Gastroesophageal sphincter (tissue), 4 donors: ENCODE measurements around the gene FAM78B. TPM values are rescaled to one million over a fixed set of nuclear protein-coding genes. Genes with fewer than 3 reads are reported as not detected.

ENCODE experiments used
- ATAC-seq: fragments of 150-250 bp; one replicate; pipeline ENCODE4 v1.9.1; 2016; ENCODE audit warnings: mild to moderate bottlenecking, moderate library complexity
- H3K27ac ChIP-seq, 4 donors: fragments of 200-600 bp; sonication (generic) in 3 of 4; 1 replicate in 3 of 4; 2 replicates in 1 of 4; pipeline ENCODE4 v1.5.1; 2016 to 2019
- H3K27me3 ChIP-seq: fragments of 200-600 bp; sonication (generic); one replicate; pipeline ENCODE4 v1.5.1; 2019
- H3K36me3 ChIP-seq, 2 donors: fragments of 200-600 bp; sonication (generic); one replicate each; pipeline ENCODE4 v1.5.1; 2019; ENCODE audit warnings: control low read depth in 1 of 2
- H3K4me1 ChIP-seq, 3 donors: fragments of 200-600 bp; sonication (generic); 1 replicate in 2 of 3; 2 replicates in 1 of 3; pipeline ENCODE4 v1.5.1; 2016 to 2019; ENCODE audit warnings: control low read depth in 2 of 3
- H3K4me3 ChIP-seq, 2 donors: fragments of 200-600 bp; sonication (generic); one replicate each; pipeline ENCODE4 v1.5.1; 2019; ENCODE audit warnings: mild to moderate bottlenecking in 1 of 2, moderate library complexity in 1 of 2
- H3K9me3 ChIP-seq, 3 donors: fragments of 200-600 bp; sonication (generic); one replicate each; pipeline ENCODE4 v1.5.1; 2017 to 2019; ENCODE audit warnings: control low read depth in 2 of 3
- CTCF ChIP-seq, 4 experiments: fragments of 200-600 bp in 2 of 4; fragments of 450-650 bp in 2 of 4; sonication (generic) in 1 of 4; IDR thresholded peaks; one replicate each; pipeline ENCODE4 v1.5.1; 2017 to 2019; ENCODE audit warnings: antibody characterized with exemption in 4 of 4, mild to moderate bottlenecking in 2 of 4, moderate library complexity in 2 of 4
- EP300 ChIP-seq: sonication (generic); formaldehyde crosslinking; IDR thresholded peaks from one replicate; pipeline ENCODE4 v1.6.1; 2017; ENCODE audit warnings: antibody characterized with exemption, mild to moderate bottlenecking
- POLR2A ChIP-seq, 2 donors: fragments of 450-650 bp; IDR thresholded peaks; one replicate each; pipeline ENCODE4 v1.6.1; 2017; ENCODE audit warnings: antibody characterized with exemption in 2 of 2, mild to moderate bottlenecking in 2 of 2, moderate library complexity in 1 of 2
- POLR2AphosphoS5 ChIP-seq: sonication (generic); formaldehyde crosslinking; IDR thresholded peaks from one replicate; pipeline ENCODE4 v1.6.1; 2017; ENCODE audit warnings: antibody characterized with exemption
- WGBS, 2 donors: methylation state at CpG; one replicate each; pipeline ENCODE4 v1.1.5; 2018; ENCODE audit warnings: low coverage in 1 of 2; 5-methylcytosine and 5-hydroxymethylcytosine counted together
- small RNA-seq, 4 donors: library from RNA; depleted of rRNA; stranded (forward); fragments of <200 nt; gene quantifications; one replicate each; pipeline ENCODE3, GENCODE V24; 2016
- total RNA-seq, 4 donors: library from RNA; depleted of rRNA; stranded (reverse); fragments of >200 nt; gene quantifications; one replicate each; pipeline ENCODE4 v1.1.0, GENCODE V29; 2016

The FAM78B gene
- total RNA-seq, 4 donors from 2014 or later: 0.82 to 2.1 (median 1.2) TPM

- H3K4me3 ChIP-seq: no peak overlapping the region
- H3K27me3 ChIP-seq: peaks cover 13% of the 10 kb centered on the region
- H3K4me1 ChIP-seq: no peaks in the 10 kb centered on the region
- no peaks in the 10 kb centered on the region for H3K36me3 ChIP-seq
- ATAC-seq: no peak
- H3K9me3 ChIP-seq: no peaks in the 10 kb centered on the region
- H3K27ac ChIP-seq: no peak overlapping the region
- 78 to 89% methylated on average over 1 to 2 of the region's 2 CpGs for whole genome bisulfite sequencing, 2 donors
- no peak for TF ChIP-seq CTCF (IDR thresholded peaks at IDR 0.05)
- TF ChIP-seq POLR2AphosphoS5: no peak
- no peak for TF ChIP-seq POLR2A (IDR thresholded peaks at IDR 0.05)
- no peak for TF ChIP-seq EP300
Measured at GRCh38 chr1:166026143-166026542, 140.7 kb downstream of the FAM78B start.

GRCh38 chr1:166020210-166020609 lies 146.6 kb downstream of the FAM78B start:
- H3K27ac ChIP-seq: no peak overlapping the region
- TF ChIP-seq POLR2A (IDR thresholded peaks at IDR 0.05) (no peak), POLR2AphosphoS5 (no peak), EP300 (no peak), CTCF (IDR thresholded peaks at IDR 0.05) (no peak)
- peaks cover 4% of the 10 kb centered on the region for H3K27me3 ChIP-seq
- no peaks in the 10 kb centered on the region for H3K9me3 ChIP-seq
- ATAC-seq: no peak
- H3K4me3 ChIP-seq: no peak overlapping the region
- no peaks in the 10 kb centered on the region for H3K36me3 ChIP-seq
- H3K4me1 ChIP-seq: no peaks in the 10 kb centered on the region
- WGBS, 2 donors: 8 to 34% methylated on average over 3 of the region's 3 CpGs

Small RNAs within 50 kb of the gene (small RNA-seq; reads per million reads assigned to genes)
- gene MIR921 (0 reads per million in 4 donors), gene RNA5SP64 (0 to 0.27 (median 0) reads per million in 4 donors)
